ENCODE data around the gene TESMIN. TPM values are rescaled to one million over a fixed set of nuclear protein-coding genes. Genes with fewer than 3 reads are reported as not detected.

The TESMIN gene
- total RNA-seq, 1 experiment from 2014 or later, result 78.8 TPM

DNA sequence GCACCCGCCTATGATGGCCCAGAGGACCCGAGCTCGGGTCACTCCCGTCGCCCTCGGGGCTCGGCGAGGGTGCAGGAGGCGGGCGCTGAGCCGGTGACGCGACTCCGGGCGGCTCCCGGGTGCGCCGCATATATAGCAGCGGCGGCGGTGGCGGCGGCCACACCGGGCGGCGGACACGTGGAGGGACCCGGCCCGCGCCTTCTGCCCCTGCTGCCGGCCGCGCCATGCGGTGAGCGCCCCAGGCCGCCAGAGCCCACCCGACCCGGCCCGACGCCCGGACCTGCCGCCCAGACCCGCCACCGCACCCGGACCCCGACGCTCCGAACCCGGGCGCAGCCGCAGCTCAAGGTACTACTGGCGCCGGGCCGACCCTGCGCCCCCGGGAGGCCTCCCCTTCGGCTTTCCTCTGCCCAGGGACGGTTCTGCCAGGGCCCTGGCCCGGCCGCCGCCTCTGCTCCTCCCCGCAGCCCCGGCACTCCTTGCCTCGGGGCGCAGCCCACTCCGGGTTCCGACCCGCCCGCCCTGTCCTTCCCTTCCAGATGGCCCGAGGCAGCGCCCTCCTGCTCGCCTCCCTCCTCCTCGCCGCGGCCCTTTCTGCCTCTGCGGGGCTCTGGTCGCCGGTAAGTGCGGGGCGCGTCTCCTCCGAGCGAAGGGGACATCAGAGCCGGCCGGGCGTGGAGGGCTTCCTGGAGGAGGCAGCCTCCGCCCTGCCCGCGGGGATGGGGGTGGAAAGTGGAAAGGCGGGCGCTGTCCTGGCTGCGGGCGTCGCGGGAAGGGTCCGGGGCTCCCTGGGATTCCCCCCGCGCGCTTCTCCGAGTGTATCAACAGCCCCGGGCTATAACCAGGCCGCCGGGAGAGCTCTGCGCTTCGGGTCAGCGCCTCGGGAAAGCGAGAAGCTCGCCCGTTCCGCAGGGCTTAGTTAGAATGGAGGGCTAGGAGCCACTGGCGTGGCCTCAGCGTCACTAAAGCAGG lies 66.6 kb downstream of the TESMIN start, which contains the start of gene GAL (continued):
- TF ChIP-seq ZNF532 (CRISPR knock-in tag; IDR thresholded peaks at IDR 0.05; ENCODE audit: borderline replicate concordance), result no peak
- TF ChIP-seq, protein P1, sequence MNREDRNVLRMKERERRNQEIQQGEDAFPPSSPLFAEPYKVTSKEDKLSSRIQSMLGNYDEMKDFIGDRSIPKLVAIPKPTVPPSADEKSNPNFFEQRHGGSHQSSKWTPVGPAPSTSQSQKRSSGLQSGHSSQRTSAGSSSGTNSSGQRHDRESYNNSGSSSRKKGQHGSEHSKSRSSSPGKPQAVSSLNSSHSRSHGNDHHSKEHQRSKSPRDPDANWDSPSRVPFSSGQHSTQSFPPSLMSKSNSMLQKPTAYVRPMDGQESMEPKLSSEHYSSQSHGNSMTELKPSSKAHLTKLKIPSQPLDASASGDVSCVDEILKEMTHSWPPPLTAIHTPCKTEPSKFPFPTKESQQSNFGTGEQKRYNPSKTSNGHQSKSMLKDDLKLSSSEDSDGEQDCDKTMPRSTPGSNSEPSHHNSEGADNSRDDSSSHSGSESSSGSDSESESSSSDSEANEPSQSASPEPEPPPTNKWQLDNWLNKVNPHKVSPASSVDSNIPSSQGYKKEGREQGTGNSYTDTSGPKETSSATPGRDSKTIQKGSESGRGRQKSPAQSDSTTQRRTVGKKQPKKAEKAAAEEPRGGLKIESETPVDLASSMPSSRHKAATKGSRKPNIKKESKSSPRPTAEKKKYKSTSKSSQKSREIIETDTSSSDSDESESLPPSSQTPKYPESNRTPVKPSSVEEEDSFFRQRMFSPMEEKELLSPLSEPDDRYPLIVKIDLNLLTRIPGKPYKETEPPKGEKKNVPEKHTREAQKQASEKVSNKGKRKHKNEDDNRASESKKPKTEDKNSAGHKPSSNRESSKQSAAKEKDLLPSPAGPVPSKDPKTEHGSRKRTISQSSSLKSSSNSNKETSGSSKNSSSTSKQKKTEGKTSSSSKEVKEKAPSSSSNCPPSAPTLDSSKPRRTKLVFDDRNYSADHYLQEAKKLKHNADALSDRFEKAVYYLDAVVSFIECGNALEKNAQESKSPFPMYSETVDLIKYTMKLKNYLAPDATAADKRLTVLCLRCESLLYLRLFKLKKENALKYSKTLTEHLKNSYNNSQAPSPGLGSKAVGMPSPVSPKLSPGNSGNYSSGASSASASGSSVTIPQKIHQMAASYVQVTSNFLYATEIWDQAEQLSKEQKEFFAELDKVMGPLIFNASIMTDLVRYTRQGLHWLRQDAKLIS (CRISPR knock-in tag; IDR thresholded peaks at IDR 0.05; ENCODE audit: borderline replicate concordance), result no peak
- TF ChIP-seq TCF7 (CRISPR knock-in tag; IDR thresholded peaks at IDR 0.05; ENCODE audit: low read depth), result 0 out of 2 replicates have a peak, but pooled peaks have one; percentile 24

DNA sequence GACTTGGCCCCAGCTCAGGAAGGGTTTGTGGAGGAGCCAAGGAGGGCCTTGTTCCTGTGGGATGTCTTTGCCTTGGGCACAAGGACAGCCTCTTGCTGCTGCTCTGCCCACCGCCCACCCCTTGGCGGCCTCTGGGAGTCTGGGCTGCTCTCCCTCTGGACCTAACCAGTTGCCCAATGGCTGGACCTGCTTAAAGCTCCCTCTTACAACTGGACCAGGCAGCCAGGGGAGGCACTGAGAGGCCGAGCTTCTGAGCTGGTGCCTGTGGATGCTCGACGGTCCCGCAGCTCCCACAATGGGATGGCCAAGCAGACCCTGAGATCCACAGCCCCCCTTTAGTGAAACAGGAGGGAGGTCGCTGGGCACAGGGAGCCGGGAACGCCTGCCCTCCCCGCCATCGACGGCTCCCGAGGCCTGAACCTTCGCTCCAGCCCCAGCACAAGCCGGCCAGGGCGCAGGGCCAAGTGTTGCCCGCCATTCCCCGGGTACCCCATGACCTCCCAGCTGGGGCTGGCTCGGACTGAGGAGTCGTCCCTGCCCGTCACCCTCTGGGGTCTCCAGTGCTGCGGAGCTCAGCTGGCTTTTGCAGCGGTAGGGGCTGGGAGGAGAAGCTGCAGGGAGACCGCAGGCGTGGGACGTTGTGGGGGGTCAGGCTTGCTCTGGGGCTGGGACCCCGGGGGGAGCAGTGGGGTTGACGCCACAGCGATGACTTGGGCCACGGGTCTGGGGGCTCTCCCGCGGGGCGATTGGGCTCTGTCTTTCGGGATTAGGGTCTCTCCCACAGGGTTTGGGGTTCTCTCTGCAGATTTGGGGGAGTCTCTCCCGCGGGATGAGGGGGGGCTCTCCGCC lies 67.6 kb downstream of the TESMIN start:
- DNase-seq (ENCODE audit: low spot score) (no peak), ATAC-seq (peak; percentile 10; the same call in 1 of the 2 replicates)
- Mint-ChIP-seq H3K9me3 (no peaks in the 10 kb centered on the region), H3K4me1 (peaks cover 15% of the 10 kb centered on the region), H3K27me3 (ENCODE audit: low read depth) (peaks cover 43% of the 10 kb centered on the region), H3K27ac (no peak overlapping the region), H3K4me3 (peak overlapping the region; percentile 43), H3K36me3 (peaks cover 20% of the 10 kb centered on the region)
- TF ChIP-seq ETV6 (CRISPR knock-in tag; IDR thresholded peaks at IDR 0.05), result peak; percentile 37; the same call in 1 of the 2 replicates
- no peak for TF ChIP-seq ZNF232 (CRISPR knock-in tag; IDR thresholded peaks at IDR 0.05)
- ChIA-PET POLR2A (interaction anchor here (1.6 kb wide), 1 partner anchor 66 kb away, joined by 5 read pairs; no protein-coding TSS in a partner anchor), CTCF (interaction anchor here (0.9 to 1.5 kb wide), 4 partner anchors 21 to 114 kb away, joined by 3 to 5 read pairs (median 4); no protein-coding TSS in a partner anchor)

DNA sequence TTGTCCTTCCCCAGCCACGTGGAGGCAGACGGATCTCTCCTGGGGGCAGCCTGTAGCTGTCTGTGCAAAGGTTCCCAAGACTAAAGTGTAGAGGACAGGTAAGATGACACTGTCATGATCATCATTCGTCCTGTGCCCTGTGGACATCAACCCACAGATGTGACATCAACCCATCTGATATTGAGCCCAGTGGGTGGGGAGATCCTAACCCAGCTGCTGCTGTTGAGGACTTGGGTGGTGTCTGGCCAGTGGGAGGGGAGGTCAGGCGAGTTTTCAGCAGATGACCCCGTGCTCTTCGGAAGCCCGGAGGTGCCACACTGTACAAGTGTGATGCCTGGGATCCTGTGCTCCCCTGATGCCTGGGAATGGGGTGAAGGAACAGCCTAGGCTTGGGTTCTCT lies 68.2 kb downstream of the TESMIN start:
- Mint-ChIP-seq H3K27me3 (ENCODE audit: low read depth) (peaks cover 43% of the 10 kb centered on the region), H3K27ac (no peak overlapping the region), H3K9me3 (no peaks in the 10 kb centered on the region), H3K4me1 (peaks cover 18% of the 10 kb centered on the region), H3K36me3 (peaks cover 15% of the 10 kb centered on the region), H3K4me3 (no peak overlapping the region)
- ChIA-PET CTCF (interaction anchor here (1.4 to 1.5 kb wide), 3 partner anchors 21 to 115 kb away, joined by 4 to 5 read pairs (median 4); no protein-coding TSS in a partner anchor), POLR2A (no interaction called here)
- DNase-seq (ENCODE audit: low spot score) (no peak), ATAC-seq (no peak)
- TF ChIP-seq HMGA2 (CRISPR knock-in tag; IDR thresholded peaks at IDR 0.05) (no peak), TP53 (CRISPR knock-in tag; IDR thresholded peaks at IDR 0.05) (no peak), JUN (CRISPR knock-in tag; IDR thresholded peaks at IDR 0.05) (no peak), TCF7 (CRISPR knock-in tag; IDR thresholded peaks at IDR 0.05; ENCODE audit: low read depth) (no peak), NFYB (CRISPR knock-in tag; conservative IDR thresholded peaks at IDR 0.05; ENCODE audit: low read depth) (no peak), CBFB (CRISPR knock-in tag; IDR thresholded peaks at IDR 0.05; ENCODE audit: low read depth) (no peak), NR1H2 (CRISPR knock-in tag; IDR thresholded peaks at IDR 0.05) (no peak)
